Subcutaneous abdominal adipose tissue (tissue), 5 donors: ENCODE data around the gene BDNF.

ENCODE experiments used
- H3K27ac ChIP-seq: one replicate; pipeline ENCODE4 v1.7.0; 2013; ENCODE audit warnings: low read depth, mild to moderate bottlenecking, inconsistent platforms, low read length, moderate library complexity
- H3K27me3 ChIP-seq, 5 donors: one replicate each; pipeline ENCODE4 v1.7.0; 2013; ENCODE audit warnings: low read length in 5 of 5, inconsistent platforms in 1 of 5; ENCODE audit not compliant: control insufficient read depth in 5 of 5, insufficient read depth in 4 of 5
- H3K36me3 ChIP-seq, 5 donors: one replicate each; pipeline ENCODE4 v1.7.0; 2013; ENCODE audit warnings: low read length in 5 of 5; ENCODE audit not compliant: control insufficient read depth in 5 of 5, insufficient read depth in 5 of 5
- H3K4me1 ChIP-seq, 5 donors: one replicate each; pipeline ENCODE4 v1.7.0; 2013; ENCODE audit warnings: low read length in 5 of 5, mild to moderate bottlenecking in 3 of 5, moderate library complexity in 1 of 5; ENCODE audit not compliant: control insufficient read depth in 5 of 5, insufficient read depth in 5 of 5
- H3K4me3 ChIP-seq, 5 donors: one replicate each; pipeline ENCODE4 v1.7.0; 2013; ENCODE audit warnings: low read length in 5 of 5, low read depth in 1 of 5
- H3K9ac ChIP-seq, 5 donors: one replicate each; pipeline ENCODE4 v1.7.0; 2013; ENCODE audit warnings: low read length in 5 of 5, mild to moderate bottlenecking in 4 of 5, moderate library complexity in 3 of 5
- H3K9me3 ChIP-seq, 5 donors: one replicate each; pipeline ENCODE4 v1.7.0; 2013; ENCODE audit warnings: low read length in 5 of 5; ENCODE audit not compliant: control insufficient read depth in 5 of 5
- donor health status: healthy.
- donor health status: healthy.
- donor health status: healthy.
- donor health status: healthy.
- donor health status: healthy.

BDNF gene

GRCh38 chr11:27696961-27697360, 3.3 kb downstream of the BDNF start:
- Histone ChIP-seq H3K4me1 (peaks cover 2 to 32% (median 30%) of the 10 kb centered on the region in 5 donors), H3K4me3 (no peak overlapping the region), H3K36me3 (no peaks in the 10 kb centered on the region), H3K9ac (no peak overlapping the region), H3K27me3 (peaks cover 15 to 36% (median 23%) of the 10 kb centered on the region in 5 donors), H3K27ac (no peak overlapping the region), H3K9me3 (no peaks in the 10 kb centered on the region)

- no peak overlapping the region for H3K9ac ChIP-seq
- H3K27me3 ChIP-seq, result peaks cover 14 to 27% (median 18%) of the 10 kb centered on the region in 5 donors
- H3K27ac ChIP-seq, result no peak overlapping the region
- H3K4me3 ChIP-seq, result no peak overlapping the region
- H3K9me3 ChIP-seq, result no peaks in the 10 kb centered on the region
- no peaks in the 10 kb centered on the region for H3K36me3 ChIP-seq
- peaks cover 2 to 24% (median 23%) of the 10 kb centered on the region in 5 donors for H3K4me1 ChIP-seq
These were observed 4.1 kb downstream of the BDNF start for GRCh38 chr11:27696115-27696514.

- Histone ChIP-seq H3K27ac (no peak overlapping the region), H3K9ac (no peak overlapping the region), H3K27me3 (peaks cover 10 to 22% (median 17%) of the 10 kb centered on the region in 5 donors), H3K36me3 (peaks cover 0 to 4% (median 0%) of the 10 kb centered on the region in 5 donors), H3K4me3 (no peak overlapping the region), H3K9me3 (no peaks in the 10 kb centered on the region), H3K4me1 (peaks cover 2 to 16% (median 14%) of the 10 kb centered on the region in 5 donors)
These were observed 5.3 kb downstream of the BDNF start for GRCh38 chr11:27694992-27695391.

GRCh38 chr11:27693398-27693797, 6.9 kb downstream of the BDNF start:
- no peak overlapping the region for H3K27ac ChIP-seq
- peaks cover 0 to 4% (median 0%) of the 10 kb centered on the region in 5 donors for H3K36me3 ChIP-seq
- no peak overlapping the region for H3K9ac ChIP-seq
- peaks cover 0 to under 1% (median 0%) of the 10 kb centered on the region in 5 donors for H3K4me1 ChIP-seq
- H3K9me3 ChIP-seq, result no peaks in the 10 kb centered on the region
- H3K4me3 ChIP-seq, result no peak overlapping the region
- H3K27me3 ChIP-seq, result peaks cover 0 to 9% (median 6%) of the 10 kb centered on the region in 5 donors

- Histone ChIP-seq H3K4me1 (no peaks in the 10 kb centered on the region), H3K27me3 (peaks cover 0 to 9% (median 6%) of the 10 kb centered on the region in 5 donors), H3K27ac (no peak overlapping the region), H3K36me3 (peaks cover 0 to 4% (median 0%) of the 10 kb centered on the region in 5 donors), H3K4me3 (no peak overlapping the region), H3K9me3 (no peaks in the 10 kb centered on the region), H3K9ac (no peak overlapping the region)
These were observed 7.5 kb downstream of the BDNF start for GRCh38 chr11:27692781-27693180.

GRCh38 chr11:27688076-27688475, 12.2 kb downstream of the BDNF start:
- H3K9me3 ChIP-seq, result no peaks in the 10 kb centered on the region
- H3K4me3 ChIP-seq, result no peak overlapping the region
- H3K27ac ChIP-seq, result no peak overlapping the region
- H3K4me1 ChIP-seq, result no peaks in the 10 kb centered on the region
- H3K9ac ChIP-seq, result no peak overlapping the region
- no peaks in the 10 kb centered on the region for H3K27me3 ChIP-seq
- H3K36me3 ChIP-seq, result peaks cover 0 to 4% (median 0%) of the 10 kb centered on the region in 5 donors

- Histone ChIP-seq H3K9ac (no peak overlapping the region), H3K36me3 (peaks cover 0 to 3% (median 0%) of the 10 kb centered on the region in 5 donors), H3K27me3 (no peaks in the 10 kb centered on the region), H3K4me1 (no peaks in the 10 kb centered on the region), H3K4me3 (no peak overlapping the region), H3K9me3 (no peaks in the 10 kb centered on the region), H3K27ac (no peak overlapping the region)
These were observed 18.6 kb downstream of the BDNF start for GRCh38 chr11:27681664-27682063.

- H3K9ac ChIP-seq, result no peak overlapping the region
- no peak overlapping the region for H3K4me3 ChIP-seq
- H3K4me1 ChIP-seq, result no peaks in the 10 kb centered on the region
- peaks cover 0 to 3% (median 0%) of the 10 kb centered on the region in 5 donors for H3K36me3 ChIP-seq
- H3K27me3 ChIP-seq, result no peaks in the 10 kb centered on the region
- no peaks in the 10 kb centered on the region for H3K9me3 ChIP-seq
- no peak overlapping the region for H3K27ac ChIP-seq
These were observed 20.9 kb downstream of the BDNF start for GRCh38 chr11:27679136-27680015.

GRCh38 chr11:27678242-27678641, 22.0 kb downstream of the BDNF start:
- Histone ChIP-seq H3K9me3 (no peaks in the 10 kb centered on the region), H3K36me3 (peaks cover 0 to 3% (median 0%) of the 10 kb centered on the region in 5 donors), H3K4me3 (no peak overlapping the region), H3K27me3 (no peaks in the 10 kb centered on the region), H3K9ac (no peak overlapping the region), H3K27ac (no peak overlapping the region), H3K4me1 (no peaks in the 10 kb centered on the region)

- H3K27ac ChIP-seq, result no peak overlapping the region
- no peaks in the 10 kb centered on the region for H3K27me3 ChIP-seq
- no peaks in the 10 kb centered on the region for H3K9me3 ChIP-seq
- H3K4me3 ChIP-seq, result no peak overlapping the region
- no peak overlapping the region for H3K9ac ChIP-seq
- H3K36me3 ChIP-seq, result peaks cover 0 to 3% (median 0%) of the 10 kb centered on the region in 5 donors
- H3K4me1 ChIP-seq, result no peaks in the 10 kb centered on the region
These were observed 23.1 kb downstream of the BDNF start for GRCh38 chr11:27677108-27677507.
